HEK293 (cell line): ENCODE measurements around the gene ZCCHC2.

Source experiments
- CTCF ChIA-PET: fragments of 350-600 bp; formaldehyde crosslinking; extraction: SDS; loops from one replicate; lab custom pipeline; 2021; ENCODE audit warnings: antibody characterized with exemption; lab: Yijun Ruan, JAX
- POLR2A ChIA-PET: fragments of 300-600 bp; formaldehyde crosslinking; extraction: SDS; loops from one replicate; lab custom pipeline; 2020; ENCODE audit warnings: antibody characterized with exemption, inconsistent platforms; lab: Yijun Ruan, JAX
- H3K27ac ChIP-seq: fragments of 200-500 bp; sonication (Bioruptor generic); 2 replicates; pipeline ENCODE4 v1.5.1; 2014; ENCODE audit warnings: low read depth, low read length, control low read depth, inconsistent platforms; ENCODE audit errors: extremely low read depth
- H3K36me3 ChIP-seq, 2 experiments: fragments of 200-500 bp in 1 of 2; sonication (Bioruptor generic) in 1 of 2; 1 replicate in 1 of 2; 2 replicates in 1 of 2; pipeline ENCODE4 v1.5.1; 2014 to 2017; ENCODE audit warnings: inconsistent platforms in 2 of 2, low read length in 2 of 2; ENCODE audit not compliant: control insufficient read depth in 2 of 2, insufficient read depth in 1 of 2
- H3K4me1 ChIP-seq: fragments of 200-500 bp; sonication (Bioruptor generic); 2 replicates; pipeline ENCODE4 v1.5.1; 2014; ENCODE audit warnings: mild to moderate bottlenecking, low read length, inconsistent platforms; ENCODE audit not compliant: control insufficient read depth, insufficient read depth
- H3K4me3 ChIP-seq: 2 replicates; pipeline ENCODE4 v1.5.1; 2011; ENCODE audit warnings: low read depth, mild to moderate bottlenecking, control low read depth, low read length, moderate library complexity
- H3K9me3 ChIP-seq: fragments of 200-500 bp; sonication (Bioruptor generic); 2 replicates; pipeline ENCODE4 v1.5.1; 2014; ENCODE audit warnings: low read depth, low read length, inconsistent platforms; ENCODE audit not compliant: control insufficient read depth, insufficient read depth
- BCL11A ChIP-seq: fragments of 450-650 bp; formaldehyde crosslinking; IDR thresholded peaks from 2 replicates; pipeline ENCODE4 v1.5.1; 2016; ENCODE audit warnings: low read depth, missing biosample characterization, missing genetic modification characterization
- GLIS2 ChIP-seq: fragments of 450-650 bp; formaldehyde crosslinking; IDR thresholded peaks from 2 replicates; pipeline ENCODE4 v1.5.1; 2016; ENCODE audit warnings: missing biosample characterization, missing genetic modification characterization
- PATZ1 ChIP-seq: fragments of 450-650 bp; formaldehyde crosslinking; IDR thresholded peaks from 2 replicates; pipeline ENCODE4 v1.5.1; 2016; ENCODE audit warnings: missing biosample characterization, missing genetic modification characterization
- PBX3 ChIP-seq: sonication (generic); formaldehyde crosslinking; IDR thresholded peaks from 2 replicates; pipeline ENCODE4 v1.8.1; 2022; ENCODE audit warnings: mild to moderate bottlenecking, moderate library complexity, missing genetic modification reagents
- PRDM1 ChIP-seq: fragments of 450-650 bp; formaldehyde crosslinking; IDR thresholded peaks from 2 replicates; pipeline ENCODE4; 2016; ENCODE audit warnings: missing biosample characterization, missing genetic modification characterization
- PRDM6 ChIP-seq: fragments of 450-650 bp; formaldehyde crosslinking; IDR thresholded peaks from 2 replicates; pipeline ENCODE4 v1.5.1; 2017; ENCODE audit warnings: missing biosample characterization, missing genetic modification characterization
- RBAK ChIP-seq: fragments of 450-650 bp; formaldehyde crosslinking; IDR thresholded peaks from 2 replicates; pipeline ENCODE4 v1.5.1; 2016; ENCODE audit warnings: missing biosample characterization, missing genetic modification characterization
- ZBTB1 ChIP-seq: fragments of 450-650 bp; formaldehyde crosslinking; IDR thresholded peaks from 2 replicates; pipeline ENCODE4 v1.5.1; 2016; ENCODE audit warnings: missing biosample characterization, missing genetic modification characterization
- ZBTB8A ChIP-seq: fragments of 450-650 bp; formaldehyde crosslinking; IDR thresholded peaks from 2 replicates; pipeline ENCODE4 v1.5.1; 2016; ENCODE audit warnings: missing biosample characterization, missing genetic modification characterization
- ZNF140 ChIP-seq: fragments of 450-650 bp; formaldehyde crosslinking; IDR thresholded peaks from 2 replicates; pipeline ENCODE4 v1.5.1; 2016; ENCODE audit warnings: missing biosample characterization, missing genetic modification characterization
- ZNF169 ChIP-seq: fragments of 450-650 bp; formaldehyde crosslinking; IDR thresholded peaks from 2 replicates; pipeline ENCODE4 v1.5.1; 2016; ENCODE audit warnings: missing biosample characterization, missing genetic modification characterization
- ZNF175 ChIP-seq: fragments of 450-650 bp; formaldehyde crosslinking; IDR thresholded peaks from 2 replicates; pipeline ENCODE4 v1.5.1; 2016; ENCODE audit warnings: missing biosample characterization, missing genetic modification characterization
- ZNF223 ChIP-seq: fragments of 450-650 bp; formaldehyde crosslinking; IDR thresholded peaks from 2 replicates; pipeline ENCODE4 v1.5.1; 2016; ENCODE audit warnings: missing biosample characterization, missing genetic modification characterization
- ZNF350 ChIP-seq: fragments of 450-650 bp; formaldehyde crosslinking; IDR thresholded peaks from 2 replicates; pipeline ENCODE4 v1.5.0; 2017; ENCODE audit warnings: missing biosample characterization, mild to moderate bottlenecking, missing genetic modification characterization
- ZNF394 ChIP-seq: fragments of 450-650 bp; formaldehyde crosslinking; IDR thresholded peaks from 2 replicates; pipeline ENCODE4 v1.5.1; 2016; ENCODE audit warnings: missing biosample characterization, missing genetic modification characterization, mild to moderate bottlenecking, moderate library complexity, borderline replicate concordance
- ZNF621 ChIP-seq: fragments of 450-650 bp; formaldehyde crosslinking; IDR thresholded peaks from 2 replicates; pipeline ENCODE4 v1.5.1; 2017; ENCODE audit warnings: missing biosample characterization, missing genetic modification characterization
- ZNF76 ChIP-seq: fragments of 450-650 bp; formaldehyde crosslinking; IDR thresholded peaks from 2 replicates; pipeline ENCODE4; 2016; ENCODE audit warnings: low read depth, missing biosample characterization, missing genetic modification characterization, borderline replicate concordance
- ZNF768 ChIP-seq: fragments of 450-650 bp; formaldehyde crosslinking; IDR thresholded peaks from 2 replicates; pipeline ENCODE4 v1.5.1; 2018; ENCODE audit warnings: missing biosample characterization, mild to moderate bottlenecking, missing genetic modification characterization
- TF ChIP-seq, protein P1 (sequence below): fragments of 450-650 bp; formaldehyde crosslinking; IDR thresholded peaks from 2 replicates; pipeline ENCODE4 v1.5.1; 2017; ENCODE audit warnings: missing biosample characterization, missing genetic modification characterization
- TF ChIP-seq, protein P2 (sequence below): fragments of 450-650 bp; formaldehyde crosslinking; IDR thresholded peaks from 2 replicates; pipeline ENCODE4 v1.5.1; 2016; ENCODE audit warnings: missing biosample characterization, missing genetic modification characterization
- TF ChIP-seq, protein P3 (sequence below): fragments of 450-650 bp; formaldehyde crosslinking; IDR thresholded peaks from 2 replicates; pipeline ENCODE4 v1.5.1; 2017; ENCODE audit warnings: missing biosample characterization, missing genetic modification characterization
- TF ChIP-seq, protein P4 (sequence below): fragments of 450-650 bp; formaldehyde crosslinking; IDR thresholded peaks from 2 replicates; pipeline ENCODE4 v1.5.1; 2016; ENCODE audit warnings: missing biosample characterization, missing genetic modification characterization

Gene ZCCHC2

GRCh38 chr18:62571648-62572047 lies 48.8 kb downstream of the ZCCHC2 start (continued):
- TF ChIP-seq ZNF76 (tag by site-specific recombination) (no peak), ZNF768 (tag by site-specific recombination) (no peak), ZBTB8A (tag by site-specific recombination) (no peak)

DNA sequence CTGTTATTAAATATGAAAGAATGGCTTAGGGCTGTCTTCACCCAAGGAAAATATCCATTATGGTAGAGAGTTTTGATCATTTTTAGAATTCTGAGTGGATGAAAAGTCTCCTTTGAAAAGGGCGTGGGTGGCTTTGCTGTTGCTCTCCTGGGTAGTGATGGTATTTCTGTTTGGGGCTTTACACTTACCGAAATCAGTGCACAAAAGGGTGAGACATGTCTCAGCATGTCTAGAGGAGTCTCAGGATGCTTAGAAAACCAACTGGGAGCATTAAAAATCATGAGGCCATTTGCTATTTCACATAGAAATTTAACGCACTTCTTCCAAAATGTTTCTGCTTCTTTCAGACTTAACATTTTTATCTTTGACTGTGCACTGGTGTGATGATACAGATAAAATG lies 49.6 kb downstream of the ZCCHC2 start:
- Histone ChIP-seq H3K4me3 (no peak overlapping the region), H3K4me1 (peaks cover under 1% of the 10 kb centered on the region; the same call in 1 of the 2 replicates), H3K9me3 (no peaks in the 10 kb centered on the region), H3K36me3 (peaks cover 27 to 53% of the 10 kb centered on the region in 2 experiments), H3K27ac (0 out of 2 replicates have a peak overlapping the region, but pooled peaks have one; percentile 37)
- TF ChIP-seq, protein P1, sequence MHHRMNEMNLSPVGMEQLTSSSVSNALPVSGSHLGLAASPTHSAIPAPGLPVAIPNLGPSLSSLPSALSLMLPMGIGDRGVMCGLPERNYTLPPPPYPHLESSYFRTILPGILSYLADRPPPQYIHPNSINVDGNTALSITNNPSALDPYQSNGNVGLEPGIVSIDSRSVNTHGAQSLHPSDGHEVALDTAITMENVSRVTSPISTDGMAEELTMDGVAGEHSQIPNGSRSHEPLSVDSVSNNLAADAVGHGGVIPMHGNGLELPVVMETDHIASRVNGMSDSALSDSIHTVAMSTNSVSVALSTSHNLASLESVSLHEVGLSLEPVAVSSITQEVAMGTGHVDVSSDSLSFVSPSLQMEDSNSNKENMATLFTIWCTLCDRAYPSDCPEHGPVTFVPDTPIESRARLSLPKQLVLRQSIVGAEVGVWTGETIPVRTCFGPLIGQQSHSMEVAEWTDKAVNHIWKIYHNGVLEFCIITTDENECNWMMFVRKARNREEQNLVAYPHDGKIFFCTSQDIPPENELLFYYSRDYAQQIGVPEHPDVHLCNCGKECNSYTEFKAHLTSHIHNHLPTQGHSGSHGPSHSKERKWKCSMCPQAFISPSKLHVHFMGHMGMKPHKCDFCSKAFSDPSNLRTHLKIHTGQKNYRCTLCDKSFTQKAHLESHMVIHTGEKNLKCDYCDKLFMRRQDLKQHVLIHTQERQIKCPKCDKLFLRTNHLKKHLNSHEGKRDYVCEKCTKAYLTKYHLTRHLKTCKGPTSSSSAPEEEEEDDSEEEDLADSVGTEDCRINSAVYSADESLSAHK (tag by site-specific recombination) = no peak
- no peak for TF ChIP-seq RBAK (tag by site-specific recombination)
- TF ChIP-seq ZNF140 (tag by site-specific recombination) = no peak
- no peak for TF ChIP-seq PRDM6
- no peak for TF ChIP-seq ZBTB1
- TF ChIP-seq, protein P2, sequence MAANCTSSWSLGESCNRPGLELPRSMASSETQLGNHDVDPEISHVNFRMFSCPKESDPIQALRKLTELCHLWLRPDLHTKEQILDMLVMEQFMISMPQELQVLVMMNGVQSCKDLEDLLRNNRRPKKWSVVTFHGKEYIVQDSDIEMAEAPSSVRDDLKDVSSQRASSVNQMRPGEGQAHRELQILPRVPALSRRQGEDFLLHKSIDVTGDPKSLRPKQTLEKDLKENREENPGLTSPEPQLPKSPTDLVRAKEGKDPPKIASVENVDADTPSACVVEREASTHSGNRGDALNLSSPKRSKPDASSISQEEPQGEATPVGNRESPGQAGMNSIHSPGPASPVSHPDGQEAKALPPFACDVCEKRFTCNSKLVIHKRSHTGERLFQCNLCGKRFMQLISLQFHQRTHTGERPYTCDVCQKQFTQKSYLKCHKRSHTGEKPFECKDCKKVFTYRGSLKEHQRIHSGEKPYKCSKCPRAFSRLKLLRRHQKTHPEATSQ = no peak
- TF ChIP-seq PBX3 (CRISPR knock-in tag) = no peak
- TF ChIP-seq ZNF169 = no peak
- TF ChIP-seq PATZ1 (tag by site-specific recombination) = no peak
- ChIA-PET CTCF (interaction anchor here (0.6 to 1.8 kb wide), 5 partner anchors 11 to 386 kb away, joined by 3 to 10 read pairs (median 6); no protein-coding TSS in a partner anchor), POLR2A (no interaction called here)

DNA sequence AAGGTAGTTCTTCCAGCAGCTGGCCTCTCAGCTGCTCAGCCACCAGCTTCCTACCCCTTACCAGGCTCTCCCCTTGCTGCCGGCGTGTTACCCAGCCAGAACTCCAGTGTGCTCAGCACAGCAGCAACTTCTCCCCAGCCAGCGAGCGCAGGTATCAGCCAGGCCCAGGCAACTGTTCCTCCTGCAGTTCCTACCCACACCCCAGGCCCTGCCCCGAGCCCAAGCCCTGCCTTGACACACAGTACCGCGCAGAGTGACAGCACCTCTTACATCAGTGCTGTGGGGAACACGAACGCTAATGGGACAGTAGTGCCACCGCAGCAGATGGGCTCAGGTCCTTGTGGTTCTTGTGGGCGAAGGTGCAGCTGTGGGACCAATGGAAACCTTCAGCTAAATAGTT lies 52.0 kb downstream of the ZCCHC2 start:
- Histone ChIP-seq H3K4me3 (no peak overlapping the region), H3K27ac (no peak overlapping the region), H3K36me3 (peaks cover 27 to 41% of the 10 kb centered on the region in 2 experiments), H3K9me3 (no peaks in the 10 kb centered on the region), H3K4me1 (peaks cover 9% of the 10 kb centered on the region)
- ChIA-PET CTCF (interaction anchor here (0.9 to 1.5 kb wide), 2 partner anchors 12 to 116 kb away, joined by 4 read pairs; no protein-coding TSS in a partner anchor), POLR2A (no interaction called here)
- TF ChIP-seq ZNF175 = no peak
- no peak for TF ChIP-seq BCL11A (tag by site-specific recombination)
- TF ChIP-seq ZNF394 = no peak
- TF ChIP-seq, protein P3, sequence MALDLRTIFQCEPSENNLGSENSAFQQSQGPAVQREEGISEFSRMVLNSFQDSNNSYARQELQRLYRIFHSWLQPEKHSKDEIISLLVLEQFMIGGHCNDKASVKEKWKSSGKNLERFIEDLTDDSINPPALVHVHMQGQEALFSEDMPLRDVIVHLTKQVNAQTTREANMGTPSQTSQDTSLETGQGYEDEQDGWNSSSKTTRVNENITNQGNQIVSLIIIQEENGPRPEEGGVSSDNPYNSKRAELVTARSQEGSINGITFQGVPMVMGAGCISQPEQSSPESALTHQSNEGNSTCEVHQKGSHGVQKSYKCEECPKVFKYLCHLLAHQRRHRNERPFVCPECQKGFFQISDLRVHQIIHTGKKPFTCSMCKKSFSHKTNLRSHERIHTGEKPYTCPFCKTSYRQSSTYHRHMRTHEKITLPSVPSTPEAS (tag by site-specific recombination) = no peak
- TF ChIP-seq GLIS2 (tag by site-specific recombination) = no peak
- TF ChIP-seq ZNF621 (tag by site-specific recombination) = no peak
- no peak for TF ChIP-seq ZNF350 (tag by site-specific recombination)
- no peak for TF ChIP-seq PRDM1
- TF ChIP-seq ZNF223 = no peak
- TF ChIP-seq, protein P4, sequence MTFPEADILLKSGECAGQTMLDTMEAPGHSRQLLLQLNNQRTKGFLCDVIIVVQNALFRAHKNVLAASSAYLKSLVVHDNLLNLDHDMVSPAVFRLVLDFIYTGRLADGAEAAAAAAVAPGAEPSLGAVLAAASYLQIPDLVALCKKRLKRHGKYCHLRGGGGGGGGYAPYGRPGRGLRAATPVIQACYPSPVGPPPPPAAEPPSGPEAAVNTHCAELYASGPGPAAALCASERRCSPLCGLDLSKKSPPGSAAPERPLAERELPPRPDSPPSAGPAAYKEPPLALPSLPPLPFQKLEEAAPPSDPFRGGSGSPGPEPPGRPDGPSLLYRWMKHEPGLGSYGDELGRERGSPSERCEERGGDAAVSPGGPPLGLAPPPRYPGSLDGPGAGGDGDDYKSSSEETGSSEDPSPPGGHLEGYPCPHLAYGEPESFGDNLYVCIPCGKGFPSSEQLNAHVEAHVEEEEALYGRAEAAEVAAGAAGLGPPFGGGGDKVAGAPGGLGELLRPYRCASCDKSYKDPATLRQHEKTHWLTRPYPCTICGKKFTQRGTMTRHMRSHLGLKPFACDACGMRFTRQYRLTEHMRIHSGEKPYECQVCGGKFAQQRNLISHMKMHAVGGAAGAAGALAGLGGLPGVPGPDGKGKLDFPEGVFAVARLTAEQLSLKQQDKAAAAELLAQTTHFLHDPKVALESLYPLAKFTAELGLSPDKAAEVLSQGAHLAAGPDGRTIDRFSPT = no peak
